ENCODE data around the gene ZNF84. TPM values are rescaled to one million over a fixed set of nuclear protein-coding genes. Genes with fewer than 3 reads are reported as not detected.

The ZNF84 gene
- total and polyA plus RNA-seq, 9 of the 15 experiments (the other 6 are each of a cell fraction or from before 2014, with no cell fraction given): 8.8 to 24.3 (median 12.1) TPM

DNA sequence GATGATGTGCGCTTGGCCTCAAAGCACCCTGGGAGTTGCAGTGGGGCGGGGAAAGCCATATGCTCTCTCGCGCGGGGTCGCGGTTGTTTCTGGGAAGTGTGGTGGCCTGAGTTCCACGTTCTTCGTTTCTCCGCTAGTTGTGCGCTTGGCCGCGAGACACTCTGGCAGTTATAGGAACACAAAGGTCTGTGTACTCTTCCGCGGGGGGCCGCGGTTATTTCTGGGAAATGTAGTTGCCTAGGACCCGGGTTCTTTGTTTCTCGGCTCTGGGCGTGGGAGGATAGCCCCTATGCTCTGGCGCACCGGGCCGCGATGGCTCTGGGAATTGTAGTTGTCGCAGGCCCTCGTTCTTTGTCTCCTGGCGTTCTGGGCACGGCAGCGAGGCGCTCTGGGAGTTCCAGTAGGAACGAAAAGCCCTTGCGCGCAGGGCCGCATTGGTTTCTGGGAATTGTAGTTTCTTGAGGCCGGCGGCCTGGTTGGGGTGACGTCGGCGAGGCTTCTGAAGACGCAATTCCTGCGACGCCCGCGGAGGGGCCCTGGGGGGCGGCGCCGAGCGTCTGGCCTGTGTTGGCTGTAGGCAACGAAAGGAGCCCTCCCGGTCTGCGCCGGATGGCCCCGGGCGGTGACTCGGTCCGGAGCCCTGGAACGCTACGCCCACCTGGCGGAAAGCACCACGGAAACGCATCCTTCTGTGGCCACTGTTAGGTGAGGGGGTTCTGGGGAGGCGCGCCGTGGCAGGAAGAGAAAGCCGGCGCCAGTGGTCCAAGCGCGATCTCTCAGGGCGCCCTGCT lies 43.3 kb downstream of the ZNF84 start, which contains the start of gene ZNF140 (continued):
- peak; percentile 67 for TF ChIP-seq FOSL1 (tag; conservative IDR thresholded peaks at IDR 0.05)
- peak; percentile 96 for TF ChIP-seq MTA1 (IDR thresholded peaks at IDR 0.05; ENCODE audit: borderline replicate concordance)
- TF ChIP-seq PHF20 (IDR thresholded peaks at IDR 0.05; ENCODE audit: partially characterized antibody): peak; percentile 93
- TF ChIP-seq FOXK1 (CRISPR knock-in tag; IDR thresholded peaks at IDR 0.05; ENCODE audit: borderline replicate concordance): peak; percentile 61; the same call in 1 of the 2 replicates
- TF ChIP-seq ZFP30 (CRISPR knock-in tag; IDR thresholded peaks at IDR 0.05; ENCODE audit: borderline replicate concordance): no peak
- no peak; the same call in 1 of the 2 replicates for TF ChIP-seq NCOA1 (IDR thresholded peaks at IDR 0.05; ENCODE audit: low read depth)
- TF ChIP-seq ZNF41 (CRISPR knock-in tag; conservative IDR thresholded peaks at IDR 0.05): no peak
- TF ChIP-seq RBFOX2 (IDR thresholded peaks at IDR 0.05; ENCODE audit: low read depth, low read length): peak; percentile 94
- peak; percentile 93 for TF ChIP-seq ZFX (CRISPR knock-in tag; IDR thresholded peaks at IDR 0.05)
- no peak for TF ChIP-seq ZSCAN32 (CRISPR knock-in tag; IDR thresholded peaks at IDR 0.05)
- TF ChIP-seq YY1 (IDR thresholded peaks at IDR 0.05; ENCODE audit: borderline replicate concordance in 1 of 3, control insufficient read depth in 1 of 3, extremely low read depth in 1 of 3, insufficient read depth in 3 of 3, insufficient read length in 1 of 3, insufficient replicate concordance in 2 of 3, low read depth in 1 of 3, low read length in 2 of 3): peak in 1 of 3 experiments; percentile 52
- TF ChIP-seq, protein P1, sequence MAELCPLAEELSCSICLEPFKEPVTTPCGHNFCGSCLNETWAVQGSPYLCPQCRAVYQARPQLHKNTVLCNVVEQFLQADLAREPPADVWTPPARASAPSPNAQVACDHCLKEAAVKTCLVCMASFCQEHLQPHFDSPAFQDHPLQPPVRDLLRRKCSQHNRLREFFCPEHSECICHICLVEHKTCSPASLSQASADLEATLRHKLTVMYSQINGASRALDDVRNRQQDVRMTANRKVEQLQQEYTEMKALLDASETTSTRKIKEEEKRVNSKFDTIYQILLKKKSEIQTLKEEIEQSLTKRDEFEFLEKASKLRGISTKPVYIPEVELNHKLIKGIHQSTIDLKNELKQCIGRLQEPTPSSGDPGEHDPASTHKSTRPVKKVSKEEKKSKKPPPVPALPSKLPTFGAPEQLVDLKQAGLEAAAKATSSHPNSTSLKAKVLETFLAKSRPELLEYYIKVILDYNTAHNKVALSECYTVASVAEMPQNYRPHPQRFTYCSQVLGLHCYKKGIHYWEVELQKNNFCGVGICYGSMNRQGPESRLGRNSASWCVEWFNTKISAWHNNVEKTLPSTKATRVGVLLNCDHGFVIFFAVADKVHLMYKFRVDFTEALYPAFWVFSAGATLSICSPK (IDR thresholded peaks at IDR 0.05; ENCODE audit: borderline replicate concordance): no peak
- TF ChIP-seq, protein P2, sequence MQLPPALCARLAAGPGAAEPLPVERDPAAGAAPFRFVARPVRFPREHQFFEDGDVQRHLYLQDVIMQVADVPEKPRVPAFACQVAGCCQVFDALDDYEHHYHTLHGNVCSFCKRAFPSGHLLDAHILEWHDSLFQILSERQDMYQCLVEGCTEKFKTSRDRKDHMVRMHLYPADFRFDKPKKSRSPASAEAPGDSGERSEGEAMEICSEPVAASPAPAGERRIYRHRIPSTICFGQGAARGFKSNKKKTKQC (CRISPR knock-in tag; IDR thresholded peaks at IDR 0.05): peak; percentile 49
- TF ChIP-seq NFIC (IDR thresholded peaks at IDR 0.05): peak; percentile 32; the same call in 1 of the 2 replicates
- no peak for TF ChIP-seq SRSF9 (IDR thresholded peaks at IDR 0.05; ENCODE audit: borderline replicate concordance, low read depth, low read length)
- TF ChIP-seq FOXP1 (CRISPR knock-in tag; IDR thresholded peaks at IDR 0.05): 0 out of 2 replicates have a peak, but pooled peaks have one; percentile 13
- TF ChIP-seq, protein P3, sequence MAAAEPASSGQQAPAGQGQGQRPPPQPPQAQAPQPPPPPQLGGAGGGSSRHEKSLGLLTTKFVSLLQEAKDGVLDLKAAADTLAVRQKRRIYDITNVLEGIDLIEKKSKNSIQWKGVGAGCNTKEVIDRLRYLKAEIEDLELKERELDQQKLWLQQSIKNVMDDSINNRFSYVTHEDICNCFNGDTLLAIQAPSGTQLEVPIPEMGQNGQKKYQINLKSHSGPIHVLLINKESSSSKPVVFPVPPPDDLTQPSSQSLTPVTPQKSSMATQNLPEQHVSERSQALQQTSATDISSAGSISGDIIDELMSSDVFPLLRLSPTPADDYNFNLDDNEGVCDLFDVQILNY (CRISPR knock-in tag; IDR thresholded peaks at IDR 0.05): no peak
- TF ChIP-seq ZNF134 (CRISPR knock-in tag; conservative IDR thresholded peaks at IDR 0.05): no peak
- TF ChIP-seq ZNF408 (CRISPR knock-in tag; IDR thresholded peaks at IDR 0.05; ENCODE audit: low read depth): no peak
- TF ChIP-seq SIN3A (IDR thresholded peaks at IDR 0.05; ENCODE audit: borderline replicate concordance in 2 of 2, control insufficient read depth in 1 of 2, low read depth in 2 of 2, low read length in 2 of 2): peak in 1 of 2 experiments; percentile 57; a peak in 1 of 4 replicates
- TF ChIP-seq NCOR1 (IDR thresholded peaks at IDR 0.05): no peak
- no peak for TF ChIP-seq ZNF444 (CRISPR knock-in tag; IDR thresholded peaks at IDR 0.05)

Data from K562 (cell line).